Fibroblast of the aortic adventitia (primary cell): Measurements from ENCODE around the gene C12orf57. TPM values are rescaled to one million over a fixed set of nuclear protein-coding genes. Genes with fewer than 3 reads are reported as not detected.

Source experiments
- DNase-seq: peaks from one replicate; pipeline ENCODE4 v3.0.0-alpha.2; 2010; ENCODE audit warnings: low read depth
- H3K4me3 ChIP-seq: 2 replicates; pipeline ENCODE4 v1.5.1; 2011; ENCODE audit warnings: low read depth, mild to moderate bottlenecking, control low read depth, low read length, moderate library complexity
- CTCF ChIP-seq: IDR thresholded peaks from 2 replicates; pipeline ENCODE4 v1.5.1; 2011; ENCODE audit warnings: mild to moderate bottlenecking, low read length, control low read depth, inconsistent platforms; ENCODE audit not compliant: insufficient read depth
- total RNA-seq: library from RNA; depleted of rRNA; stranded (reverse); fragments of >200 nt; gene quantifications from 2 replicates; pipeline ENCODE4 v1.2.3, GENCODE V29; 2012; ENCODE audit warnings: low replicate concordance

The C12orf57 gene
- total RNA-seq, 1 donor: 156 TPM

GRCh38 chr12:6951551-6952120, 7.8 kb downstream of the C12orf57 start:
- no peak for TF ChIP-seq CTCF
- DNase-seq: no peak

GRCh38 chr12:6952121-6952862, 8.5 kb downstream of the C12orf57 start:
- H3K4me3 ChIP-seq: no peak overlapping the region
- TF ChIP-seq CTCF: no peak
- DNase-seq: no peak

More at GRCh38 chr12:6951551-6952120, 7.8 kb downstream of the C12orf57 start:
- H3K4me3 ChIP-seq: no peak overlapping the region

GRCh38 chr12:6952863-6953441, 9.1 kb downstream of the C12orf57 start:
- no peak for TF ChIP-seq CTCF
- H3K4me3 ChIP-seq: no peak overlapping the region
- DNase-seq: no peak

GRCh38 chr12:6953442-6954315, 9.9 kb downstream of the C12orf57 start:
- no peak overlapping the region for H3K4me3 ChIP-seq
- no peak for DNase-seq
- no peak for TF ChIP-seq CTCF

- TF ChIP-seq CTCF: no peak
- no peak overlapping the region for H3K4me3 ChIP-seq
- DNase-seq: no peak
Measured at GRCh38 chr12:6954316-6955107, 10.7 kb downstream of the C12orf57 start.
